Measurements from ENCODE around the gene CCL19.

DNA sequence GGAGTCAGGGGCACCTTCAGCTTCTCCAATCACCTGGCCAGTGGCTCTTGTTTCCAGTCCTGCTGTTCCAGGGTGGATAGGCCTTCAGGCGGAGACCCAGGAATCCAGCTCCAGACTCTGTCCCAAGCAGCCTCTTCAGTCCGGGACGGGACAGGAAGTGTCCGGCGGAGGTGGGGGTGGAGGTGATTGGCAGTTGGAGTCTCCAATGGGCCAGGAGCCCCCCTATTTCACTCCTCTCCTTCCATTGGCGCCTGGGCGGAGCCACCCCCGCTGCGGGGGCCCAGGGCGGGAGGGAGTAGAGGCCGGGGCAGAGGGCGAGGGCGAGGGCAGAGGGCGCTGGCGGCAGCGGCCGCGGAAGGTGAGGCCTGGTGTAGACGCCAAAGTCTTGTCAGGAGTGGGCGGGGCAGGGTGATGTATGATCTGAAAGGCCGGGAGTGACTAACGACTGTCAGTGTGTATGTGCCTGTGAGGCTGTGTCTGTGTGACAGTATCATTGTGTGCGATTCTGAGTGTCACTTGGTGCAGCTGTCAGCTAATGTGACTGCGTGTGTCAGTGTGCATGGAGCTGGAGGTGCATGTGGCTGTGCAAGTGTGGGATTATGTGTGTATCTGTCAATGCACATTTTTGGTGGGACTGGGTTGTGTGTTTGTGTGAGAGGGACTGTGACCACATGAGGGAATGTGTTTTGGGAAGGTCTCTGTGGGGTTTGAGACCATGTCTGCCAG, 39.0 kb downstream of the CCL19 start, which contains the start of gene IL11RA:
- peak in 1 of 2 donors; percentile 44 for TF ChIP-seq POLR2A (IDR thresholded peaks at IDR 0.05)
- TF ChIP-seq, protein P1, sequence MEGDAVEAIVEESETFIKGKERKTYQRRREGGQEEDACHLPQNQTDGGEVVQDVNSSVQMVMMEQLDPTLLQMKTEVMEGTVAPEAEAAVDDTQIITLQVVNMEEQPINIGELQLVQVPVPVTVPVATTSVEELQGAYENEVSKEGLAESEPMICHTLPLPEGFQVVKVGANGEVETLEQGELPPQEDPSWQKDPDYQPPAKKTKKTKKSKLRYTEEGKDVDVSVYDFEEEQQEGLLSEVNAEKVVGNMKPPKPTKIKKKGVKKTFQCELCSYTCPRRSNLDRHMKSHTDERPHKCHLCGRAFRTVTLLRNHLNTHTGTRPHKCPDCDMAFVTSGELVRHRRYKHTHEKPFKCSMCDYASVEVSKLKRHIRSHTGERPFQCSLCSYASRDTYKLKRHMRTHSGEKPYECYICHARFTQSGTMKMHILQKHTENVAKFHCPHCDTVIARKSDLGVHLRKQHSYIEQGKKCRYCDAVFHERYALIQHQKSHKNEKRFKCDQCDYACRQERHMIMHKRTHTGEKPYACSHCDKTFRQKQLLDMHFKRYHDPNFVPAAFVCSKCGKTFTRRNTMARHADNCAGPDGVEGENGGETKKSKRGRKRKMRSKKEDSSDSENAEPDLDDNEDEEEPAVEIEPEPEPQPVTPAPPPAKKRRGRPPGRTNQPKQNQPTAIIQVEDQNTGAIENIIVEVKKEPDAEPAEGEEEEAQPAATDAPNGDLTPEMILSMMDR (IDR thresholded peaks at IDR 0.05), result no peak
